ENCODE measurements around the gene NOD2. TPM values are rescaled to one million over a fixed set of nuclear protein-coding genes. Genes with fewer than 3 reads are reported as not detected.

Gene NOD2
- polyA plus RNA-seq, 3 donors from 2014 or later, result 0.76 to 1.5 TPM; not detected in 1

GRCh38 chr16:50736448-50736847 is 43.0 kb downstream of the NOD2 start:
- Mint-ChIP-seq H3K36me3 (peaks cover 15 to 27% (median 18%) of the 10 kb centered on the region in 3 donors), H3K27ac (no peak overlapping the region)

GRCh38 chr16:50737420-50737959 is 44.1 kb downstream of the NOD2 start:
- Mint-ChIP-seq H3K4me1 (peaks cover 13 to 16% of the 10 kb centered on the region in 2 donors), H3K9me3 (no peaks in the 10 kb centered on the region), H3K27me3 (ENCODE audit: low read depth in 3 of 3) (peaks cover 5 to 11% (median 7%) of the 10 kb centered on the region in 3 donors), H3K4me3 (no peak overlapping the region), H3K36me3 (peaks cover 15 to 27% (median 18%) of the 10 kb centered on the region in 3 donors), H3K27ac (peak overlapping the region in 1 of 6 donors; percentile 56)
- DNase-seq, result no peak

More at GRCh38 chr16:50736448-50736847, 43.0 kb downstream of the NOD2 start:
- no peak for DNase-seq
- H3K4me3 Mint-ChIP-seq, result no peak overlapping the region
- no peaks in the 10 kb centered on the region for H3K9me3 Mint-ChIP-seq
- H3K4me1 Mint-ChIP-seq, result peaks cover 10 to 13% of the 10 kb centered on the region in 2 donors
- H3K27me3 Mint-ChIP-seq (ENCODE audit: low read depth in 3 of 3), result peaks cover 0 to 6% (median 1%) of the 10 kb centered on the region in 3 donors

DNA sequence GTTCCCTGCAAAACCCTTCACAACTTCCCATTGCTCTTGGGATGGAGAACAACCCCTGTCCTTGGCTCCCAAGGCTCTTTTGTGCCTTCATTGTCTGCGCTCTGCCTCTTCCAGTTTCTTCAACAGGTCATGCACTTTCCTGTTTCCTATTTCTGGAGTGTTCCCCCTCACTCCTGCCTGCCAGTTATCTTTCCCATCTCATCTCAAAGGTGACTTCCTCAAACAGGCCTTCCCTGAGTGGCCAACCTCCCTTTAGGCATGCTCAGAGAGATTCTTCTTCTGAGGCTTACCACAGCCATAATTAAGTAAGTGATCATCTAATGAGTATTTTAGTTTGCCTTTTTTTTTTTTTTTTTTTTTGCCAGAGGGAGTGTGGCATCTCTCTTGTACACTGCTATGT is 45.6 kb downstream of the NOD2 start:
- H3K9me3 Mint-ChIP-seq, result no peaks in the 10 kb centered on the region
- H3K27me3 Mint-ChIP-seq (ENCODE audit: low read depth in 3 of 3), result peaks cover 9 to 13% (median 9%) of the 10 kb centered on the region in 3 donors
- H3K4me3 Mint-ChIP-seq, result peak overlapping the region in 1 of 5 donors; percentile 6
- H3K27ac Mint-ChIP-seq, result peak overlapping the region in 2 of 6 donors; percentile 64 to 78
- peaks cover 15 to 27% (median 18%) of the 10 kb centered on the region in 3 donors for H3K36me3 Mint-ChIP-seq
- no peak for DNase-seq
- H3K4me1 Mint-ChIP-seq, result peaks cover 27 to 31% of the 10 kb centered on the region in 2 donors

GRCh38 chr16:50740736-50741135 is 47.3 kb downstream of the NOD2 start:
- H3K4me3 Mint-ChIP-seq, result peak overlapping the region in 4 of 5 donors; percentile 54 to 95 (median 78)
- peak overlapping the region; percentile 87 to 99 (median 98) for H3K27ac Mint-ChIP-seq
- peaks cover 14 to 25% (median 16%) of the 10 kb centered on the region in 3 donors for H3K36me3 Mint-ChIP-seq
- peaks cover 44 to 48% of the 10 kb centered on the region in 2 donors for H3K4me1 Mint-ChIP-seq
- H3K27me3 Mint-ChIP-seq (ENCODE audit: low read depth in 3 of 3), result peaks cover 9 to 13% (median 9%) of the 10 kb centered on the region in 3 donors
- H3K9me3 Mint-ChIP-seq, result no peaks in the 10 kb centered on the region
- DNase-seq, result no peak

DNA sequence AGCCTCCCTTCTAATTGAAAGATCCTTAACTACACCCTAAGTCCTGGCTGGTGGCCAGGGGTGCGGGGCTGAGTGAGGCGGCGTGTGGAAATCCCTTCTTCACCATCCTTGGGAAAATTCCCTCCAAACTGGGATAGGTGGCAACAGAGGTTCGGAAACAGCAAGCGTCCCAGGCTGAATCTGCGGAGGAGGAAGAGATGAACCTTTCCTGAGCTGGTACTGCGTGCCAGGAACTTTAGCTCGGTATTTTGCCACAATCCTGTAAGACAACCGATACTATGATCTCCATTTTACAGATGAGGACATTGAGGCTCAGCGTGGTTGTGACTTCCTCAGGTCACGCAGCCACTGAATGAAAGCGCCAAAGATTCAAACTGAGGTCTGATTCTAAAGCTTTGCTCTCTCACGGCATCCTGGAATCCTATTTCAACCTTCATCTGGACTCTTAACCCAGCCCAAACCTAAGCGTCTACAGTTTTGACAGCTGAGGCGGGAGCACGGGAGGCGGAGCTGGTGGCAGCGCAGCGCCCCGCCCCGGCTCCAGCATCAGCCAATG is 47.9 kb downstream of the NOD2 start:
- Mint-ChIP-seq H3K4me3 (peak overlapping the region; percentile 85 to 95 (median 88)), H3K9me3 (no peaks in the 10 kb centered on the region), H3K27me3 (ENCODE audit: low read depth in 3 of 3) (peaks cover 9 to 13% (median 9%) of the 10 kb centered on the region in 3 donors), H3K36me3 (peaks cover 13 to 20% (median 16%) of the 10 kb centered on the region in 3 donors), H3K4me1 (peaks cover 49 to 54% of the 10 kb centered on the region in 2 donors), H3K27ac (peak overlapping the region; percentile 87 to 99 (median 98))
- no peak for DNase-seq

DNA sequence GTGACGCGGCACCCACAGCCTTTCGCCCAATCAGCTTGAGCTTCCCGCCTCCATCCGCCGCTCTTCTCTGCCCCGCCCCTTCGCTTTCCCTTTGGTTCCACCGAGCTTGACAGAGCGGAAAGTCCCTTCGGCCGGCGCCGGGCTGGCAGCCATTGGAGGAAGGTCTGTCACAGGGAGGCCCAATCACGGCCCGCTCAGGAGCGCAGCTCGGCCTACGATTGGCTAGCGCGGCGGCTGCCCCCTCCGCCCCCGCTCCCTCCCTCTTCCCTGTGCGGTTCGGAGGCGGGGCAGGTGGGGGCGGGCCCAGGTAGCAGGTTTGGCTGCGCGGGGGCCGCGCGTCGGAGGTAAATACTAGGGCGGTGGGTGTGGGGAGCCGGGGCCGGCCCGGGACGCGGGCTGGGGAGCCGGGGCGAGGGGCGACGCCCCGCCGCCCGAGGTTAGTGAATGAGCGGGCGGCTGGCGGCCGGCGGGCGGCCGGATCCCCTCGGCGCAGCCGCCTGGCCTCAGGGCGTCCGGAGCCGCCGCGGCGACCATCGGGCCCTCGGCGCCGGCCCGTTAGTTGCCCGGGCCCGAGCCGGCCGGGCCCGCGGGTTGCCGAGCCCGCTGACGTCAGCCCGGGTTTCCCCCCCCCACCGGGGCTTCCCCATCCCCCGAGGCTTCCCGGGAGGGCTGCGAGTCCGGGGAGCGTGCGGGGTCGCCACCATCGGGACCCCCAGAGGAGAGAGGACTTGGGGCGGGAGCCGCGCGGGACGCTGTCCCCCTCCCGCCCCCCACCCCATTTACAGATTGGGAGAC is 48.6 kb downstream of the NOD2 start, which contains the start of gene CYLD:
Gene CYLD, plus strand, starts transcription at position 306 of the 795 bp plus-strand sequence. CDS start 7,613 bp downstream, outside the sequence.
- peaks cover 10 to 16% (median 16%) of the 10 kb centered on the region in 3 donors for H3K36me3 Mint-ChIP-seq
- H3K4me1 Mint-ChIP-seq, result peaks cover 50 to 61% of the 10 kb centered on the region in 2 donors
- H3K27me3 Mint-ChIP-seq (ENCODE audit: low read depth in 3 of 3), result peaks cover 9 to 13% (median 9%) of the 10 kb centered on the region in 3 donors
- DNase-seq, result peak; percentile 100
- peak within 1 kb of the TSS; percentile 97 to 99 (median 98) for H3K27ac Mint-ChIP-seq
- H3K4me3 Mint-ChIP-seq, result peak within 1 kb of the TSS; percentile 93 to 97 (median 95)
- H3K9me3 Mint-ChIP-seq, result no peaks in the 10 kb centered on the region

DNA sequence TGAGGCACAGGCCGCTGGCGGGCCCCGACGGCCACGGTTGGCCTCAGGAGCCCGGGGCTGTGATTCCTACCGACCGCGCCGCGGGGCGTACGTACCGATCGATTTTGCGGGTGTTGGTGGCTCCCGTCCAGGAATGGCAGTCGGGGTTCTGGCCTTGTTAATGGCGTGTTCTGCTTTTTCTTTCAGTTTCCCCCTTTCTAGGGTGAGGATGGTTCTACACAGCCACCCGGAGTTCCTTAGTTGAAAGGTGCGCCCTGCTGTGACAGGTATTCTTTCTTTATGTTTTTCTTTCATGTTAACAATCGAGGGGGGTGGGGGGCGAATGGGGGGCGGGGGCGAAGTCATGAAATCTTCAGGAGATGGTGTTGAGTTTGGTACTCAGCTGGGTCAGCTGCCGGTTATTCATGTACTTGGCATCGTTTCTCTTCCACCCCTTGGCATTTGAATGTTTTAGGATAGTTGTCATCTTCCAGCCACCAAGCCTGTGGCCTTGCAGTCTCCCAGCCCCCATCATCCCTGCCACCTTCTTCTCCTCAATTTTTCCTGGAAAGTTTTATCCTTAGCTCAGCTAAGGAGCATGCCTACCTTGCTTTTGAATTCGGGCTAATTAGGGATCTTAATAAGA is 49.3 kb downstream of the NOD2 start:
- peak; percentile 75 to 76 (median 75) for DNase-seq
- Mint-ChIP-seq H3K9me3 (no peaks in the 10 kb centered on the region), H3K4me3 (peak overlapping the region; percentile 91 to 97 (median 94)), H3K4me1 (peaks cover 57 to 68% of the 10 kb centered on the region in 2 donors), H3K27ac (peak overlapping the region; percentile 97 to 98 (median 98)), H3K27me3 (ENCODE audit: low read depth in 3 of 3) (peaks cover 9 to 13% (median 12%) of the 10 kb centered on the region in 3 donors), H3K36me3 (peaks cover 6 to 16% (median 13%) of the 10 kb centered on the region in 3 donors)

- DNase-seq, result no peak
- Mint-ChIP-seq H3K27ac (peak overlapping the region; percentile 97 to 98 (median 98)), H3K4me3 (peak overlapping the region; percentile 91 to 97 (median 94)), H3K36me3 (peaks cover 6 to 15% (median 11%) of the 10 kb centered on the region in 3 donors), H3K27me3 (ENCODE audit: low read depth in 3 of 3) (peaks cover 9 to 13% (median 12%) of the 10 kb centered on the region in 3 donors), H3K4me1 (peaks cover 59 to 72% of the 10 kb centered on the region in 2 donors), H3K9me3 (no peaks in the 10 kb centered on the region)
Measured at GRCh38 chr16:50743581-50744225, 50.3 kb downstream of the NOD2 start.

GRCh38 chr16:50744881-50745280 is 51.5 kb downstream of the NOD2 start:
- H3K27me3 Mint-ChIP-seq (ENCODE audit: low read depth in 3 of 3), result peaks cover 9 to 13% (median 12%) of the 10 kb centered on the region in 3 donors
- H3K4me3 Mint-ChIP-seq, result peak overlapping the region; percentile 31 to 97 (median 94)
- H3K4me1 Mint-ChIP-seq, result peaks cover 65 to 78% of the 10 kb centered on the region in 2 donors
- DNase-seq, result no peak
- H3K9me3 Mint-ChIP-seq, result no peaks in the 10 kb centered on the region
- peaks cover 11 to 13% (median 12%) of the 10 kb centered on the region in 3 donors for H3K36me3 Mint-ChIP-seq
- peak overlapping the region; percentile 82 to 98 (median 97) for H3K27ac Mint-ChIP-seq

DNA sequence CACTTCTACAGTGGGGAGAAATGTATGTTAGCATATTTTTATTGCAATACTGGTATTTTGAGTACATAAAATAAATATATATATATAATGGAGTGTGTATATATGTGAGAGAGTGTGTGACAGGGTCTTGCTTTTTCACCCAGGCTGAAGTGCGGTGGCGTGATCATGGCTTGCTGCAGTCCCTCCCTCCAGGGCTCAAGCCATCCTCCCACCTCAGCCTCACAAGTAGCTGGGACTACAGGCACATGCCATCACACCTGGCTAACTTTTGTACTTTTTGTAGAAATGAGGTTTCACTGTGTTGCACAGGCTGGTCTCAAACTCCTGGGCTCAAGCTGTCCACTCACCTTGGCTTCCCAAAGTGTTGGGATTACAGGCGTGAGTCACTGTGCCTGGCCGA is 52.5 kb downstream of the NOD2 start:
- H3K36me3 Mint-ChIP-seq, result peaks cover 12 to 16% (median 13%) of the 10 kb centered on the region in 3 donors
- peak overlapping the region in 5 of 6 donors; percentile 82 to 98 (median 97) for H3K27ac Mint-ChIP-seq
- no peak for DNase-seq
- H3K4me1 Mint-ChIP-seq, result peaks cover 63 to 80% of the 10 kb centered on the region in 2 donors
- H3K9me3 Mint-ChIP-seq, result no peaks in the 10 kb centered on the region
- H3K27me3 Mint-ChIP-seq (ENCODE audit: low read depth in 3 of 3), result peaks cover 9 to 12% (median 12%) of the 10 kb centered on the region in 3 donors
- peak overlapping the region; percentile 24 to 94 (median 38) for H3K4me3 Mint-ChIP-seq

GRCh38 chr16:50747207-50747956 is 54.0 kb downstream of the NOD2 start:
- Mint-ChIP-seq H3K9me3 (no peaks in the 10 kb centered on the region), H3K4me3 (peak overlapping the region; percentile 68 to 92 (median 71)), H3K36me3 (peaks cover 12 to 23% (median 16%) of the 10 kb centered on the region in 3 donors), H3K27ac (peak overlapping the region; percentile 86 to 98 (median 93)), H3K27me3 (ENCODE audit: low read depth in 3 of 3) (peaks cover 3 to 7% (median 3%) of the 10 kb centered on the region in 3 donors), H3K4me1 (peaks cover 57 to 86% of the 10 kb centered on the region in 2 donors)
- DNase-seq, result peak; percentile 34 to 65 (median 48)

- H3K36me3 Mint-ChIP-seq, result peaks cover 15 to 39% (median 26%) of the 10 kb centered on the region in 3 donors
- no peak for DNase-seq
- H3K4me3 Mint-ChIP-seq, result no peak overlapping the region
- peaks cover 37 to 82% of the 10 kb centered on the region in 2 donors for H3K4me1 Mint-ChIP-seq
- H3K9me3 Mint-ChIP-seq, result no peaks in the 10 kb centered on the region
- H3K27ac Mint-ChIP-seq, result peak overlapping the region in 2 of 6 donors; percentile 30 to 55
- H3K27me3 Mint-ChIP-seq (ENCODE audit: low read depth in 3 of 3), result peaks cover 0 to 3% (median 0%) of the 10 kb centered on the region in 3 donors
Measured at GRCh38 chr16:50751528-50751927, 58.1 kb downstream of the NOD2 start.
